CD14-positive monocyte (primary cell): ENCODE data around the gene TTC38. TPM values are rescaled to one million over a fixed set of nuclear protein-coding genes. Genes with fewer than 3 reads are reported as not detected.

Source experiments
- DNase-seq, 3 donors: peaks; one replicate each; pipeline ENCODE4 v3.0.0-alpha.2; 2011 to 2022
- H2AFZ ChIP-seq: 2 replicates; pipeline ENCODE4 v1.6.0; 2012; ENCODE audit warnings: mild to moderate bottlenecking, low read depth, low read length, inconsistent platforms; ENCODE audit not compliant: insufficient read depth, poor library complexity, severe bottlenecking
- H3K27ac ChIP-seq, 2 donors: 1 replicate in 1 of 2; 2 replicates in 1 of 2; pipeline ENCODE4 v1.5.1; 2012 to 2013; ENCODE audit warnings: low read length in 2 of 2, control low read depth in 1 of 2, inconsistent platforms in 1 of 2, low read depth in 1 of 2, mild to moderate bottlenecking in 1 of 2
- H3K27me3 ChIP-seq, 2 donors: one replicate each; pipeline versions ENCODE4 v1.6.0 to v1.6.1; 2011 to 2013; ENCODE audit warnings: low read length in 2 of 2; ENCODE audit not compliant: control insufficient read depth in 2 of 2, insufficient read depth in 2 of 2
- H3K36me3 ChIP-seq, 2 donors: replicated peaks in 1 of 2; 1 replicate in 1 of 2; 2 replicates in 1 of 2; pipeline versions ENCODE4 v1.5.1 to v1.6.1; 2012 to 2013; ENCODE audit warnings: low read length in 2 of 2, control low read depth in 1 of 2, inconsistent platforms in 1 of 2, mild to moderate bottlenecking in 1 of 2; ENCODE audit not compliant: insufficient read depth in 2 of 2, control insufficient read depth in 1 of 2
- H3K4me1 ChIP-seq, 2 donors: 1 replicate in 1 of 2; 2 replicates in 1 of 2; pipeline versions ENCODE4 v1.5.1 to v1.6.1; 2012 to 2013; ENCODE audit warnings: low read length in 2 of 2, control low read depth in 1 of 2, inconsistent platforms in 1 of 2, mild to moderate bottlenecking in 1 of 2, moderate library complexity in 1 of 2; ENCODE audit not compliant: insufficient read depth in 2 of 2, control insufficient read depth in 1 of 2
- H3K4me2 ChIP-seq: replicated peaks from 2 replicates; pipeline ENCODE3; 2012; ENCODE audit warnings: low read length, moderate library complexity, mild to moderate bottlenecking; ENCODE audit not compliant: poor library complexity, severe bottlenecking; ENCODE audit errors: extremely low read depth
- H3K4me3 ChIP-seq, 3 experiments: fragments of 200-600 bp in 1 of 3; sonication (generic) in 1 of 3; replicated peaks in 1 of 3; 1 replicate in 2 of 3; 2 replicates in 1 of 3; pipeline ENCODE4 v1.5.1; 2011 to 2013; ENCODE audit warnings: low read length in 3 of 3, mild to moderate bottlenecking in 3 of 3, control low read depth in 2 of 3, low read depth in 2 of 3, inconsistent platforms in 1 of 3, moderate library complexity in 1 of 3
- H3K79me2 ChIP-seq: 2 replicates; pipeline ENCODE4 v1.6.0; 2012; ENCODE audit warnings: mild to moderate bottlenecking, control low read depth, inconsistent platforms, low read length, moderate library complexity; ENCODE audit not compliant: insufficient read depth
- H3K9ac ChIP-seq: 2 replicates; pipeline ENCODE4 v1.6.0; 2017; ENCODE audit warnings: low read length, mild to moderate bottlenecking; ENCODE audit not compliant: insufficient read depth, poor library complexity, severe bottlenecking
- H3K9me3 ChIP-seq, 2 donors: replicated peaks in 1 of 2; 1 replicate in 1 of 2; 2 replicates in 1 of 2; pipeline versions ENCODE4 v1.5.1 to v1.6.1; 2012 to 2013; ENCODE audit warnings: low read length in 2 of 2, control low read depth in 1 of 2; ENCODE audit not compliant: control insufficient read depth in 1 of 2, insufficient read depth in 1 of 2
- H4K20me1 ChIP-seq: 2 replicates; pipeline ENCODE4 v1.6.0; 2012; ENCODE audit warnings: mild to moderate bottlenecking, low read length, control low read depth, moderate library complexity; ENCODE audit not compliant: insufficient read depth
- H3K27ac Mint-ChIP-seq, 7 donors: one replicate each; pipeline ENCODE4 v1.8.0; 2020; ENCODE audit warnings: mild to moderate bottlenecking in 7 of 7, mixed read lengths in 7 of 7, moderate library complexity in 6 of 7, inconsistent platforms in 2 of 7
- H3K27me3 Mint-ChIP-seq, 3 donors: one replicate each; pipeline ENCODE4 v1.8.0; 2021 to 2022; ENCODE audit warnings: low read depth in 3 of 3, mild to moderate bottlenecking in 3 of 3, mixed read lengths in 3 of 3, moderate library complexity in 3 of 3, inconsistent platforms in 1 of 3
- H3K36me3 Mint-ChIP-seq, 2 donors: one replicate each; pipeline ENCODE4 v1.8.0; 2020; ENCODE audit warnings: mixed read lengths in 2 of 2, inconsistent platforms in 1 of 2, mild to moderate bottlenecking in 1 of 2
- H3K4me1 Mint-ChIP-seq: one replicate; pipeline ENCODE4 v1.8.0; 2020; ENCODE audit warnings: mild to moderate bottlenecking, mixed read lengths
- H3K4me3 Mint-ChIP-seq, 2 donors: one replicate each; pipeline ENCODE4 v1.8.0; 2020; ENCODE audit warnings: mild to moderate bottlenecking in 2 of 2, mixed read lengths in 2 of 2, moderate library complexity in 1 of 2
- H3K9me3 Mint-ChIP-seq, 7 donors: one replicate each; pipeline ENCODE4 v1.8.0; 2020 to 2022; ENCODE audit warnings: mixed read lengths in 7 of 7, mild to moderate bottlenecking in 6 of 7, moderate library complexity in 6 of 7, inconsistent platforms in 2 of 7
- CTCF ChIP-seq: fragments of 200-600 bp; IDR thresholded peaks from one replicate; pipeline ENCODE4 v1.8.0; 2022; ENCODE audit warnings: antibody characterized with exemption, mild to moderate bottlenecking
- WGBS: methylation state at CpG from one replicate; pipeline ENCODE4 v1.1.5; 2013; ENCODE audit warnings: missing lambda C conversion rate; ENCODE audit not compliant: insufficient coverage; 5-methylcytosine and 5-hydroxymethylcytosine counted together
- intact Hi-C, 2 donors: fragments of 100-400 bp; cut with micrococcal nuclease; formaldehyde crosslinking; loops; one replicate each; pipeline versions ENCODE4 v1.15.0 to v1.15.1; 2023
- polyA plus RNA-seq, 3 donors: library from polyadenylated mRNA; depleted of rRNA in 1 of 3; unstranded in 2 of 3; stranded (reverse) in 1 of 3; fragments of 300-500 nt in 2 of 3; fragments of >200 nt in 1 of 3; fragmentation: Illumina TruSeq in 2 of 3; gene quantifications; 1 replicate in 2 of 3; 2 replicates in 1 of 3; pipeline ENCODE4 v1.2.3, GENCODE V29; 2012 to 2021

Gene TTC38
- polyA plus RNA-seq, 3 donors = 14.7 to 22.5 (median 17.0) TPM

GRCh38 chr22:46315976-46316375 is 48.2 kb downstream of the TTC38 start:
- H3K4me3 ChIP-seq = no peak overlapping the region
- Mint-ChIP-seq H3K27ac (peak overlapping the region in 1 of 7 donors; percentile 36), H3K27me3 (no peaks in the 10 kb centered on the region), H3K4me3 (no peak overlapping the region), H3K36me3 (peaks cover 61 to 81% of the 10 kb centered on the region in 2 donors), H3K4me1 (no peaks in the 10 kb centered on the region), H3K9me3 (no peaks in the 10 kb centered on the region)
- H3K36me3 ChIP-seq = peaks cover 52 to 85% of the 10 kb centered on the region in 2 donors
- H3K4me2 ChIP-seq = no peak overlapping the region
- H3K9ac ChIP-seq = no peak overlapping the region
- no peak for TF ChIP-seq CTCF
- intact Hi-C loops = no loop called here
- H3K27me3 ChIP-seq = no peaks in the 10 kb centered on the region
- no peaks in the 10 kb centered on the region for H4K20me1 ChIP-seq
- DNase-seq = no peak
- H3K27ac ChIP-seq = no peak overlapping the region
- no peaks in the 10 kb centered on the region for H3K4me1 ChIP-seq
- H3K79me2 ChIP-seq = peaks cover 36% of the 10 kb centered on the region
- no peak overlapping the region for H2AFZ ChIP-seq
- 97% methylated on average over 7 of the region's 12 CpGs for WGBS
- no peaks in the 10 kb centered on the region for H3K9me3 ChIP-seq

DNA sequence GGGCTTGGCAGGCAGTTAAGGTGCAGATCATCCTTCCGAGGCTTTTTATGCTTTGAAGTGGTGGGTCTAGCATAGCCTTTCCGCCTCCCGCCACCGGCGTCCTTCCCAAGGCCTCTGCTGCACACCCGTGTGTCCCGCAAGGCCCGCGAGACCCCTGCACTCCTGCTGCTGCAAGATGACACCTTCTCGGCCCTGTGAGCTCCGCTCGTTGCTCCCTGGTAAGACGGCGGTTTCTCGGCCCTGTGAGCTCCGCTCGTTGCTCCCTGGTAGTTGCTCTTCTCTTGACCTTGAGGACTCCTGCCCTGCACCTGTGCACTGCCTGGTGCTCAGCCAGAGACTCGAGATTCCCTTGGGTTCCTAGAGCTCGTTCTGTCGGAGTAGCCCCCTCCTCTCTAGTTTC is 49.8 kb downstream of the TTC38 start:
- Mint-ChIP-seq H3K27ac (peak overlapping the region in 2 of 7 donors; percentile 14 to 36), H3K4me3 (no peak overlapping the region), H3K9me3 (no peaks in the 10 kb centered on the region), H3K27me3 (no peaks in the 10 kb centered on the region), H3K4me1 (no peaks in the 10 kb centered on the region), H3K36me3 (peaks cover 69 to 86% of the 10 kb centered on the region in 2 donors)
- intact Hi-C loops = no loop called here
- Histone ChIP-seq H3K27ac (no peak overlapping the region), H3K27me3 (no peaks in the 10 kb centered on the region), H4K20me1 (no peaks in the 10 kb centered on the region), H3K4me2 (no peak overlapping the region), H3K79me2 (peaks cover 41% of the 10 kb centered on the region), H3K4me1 (no peaks in the 10 kb centered on the region), H3K9ac (no peak overlapping the region), H2AFZ (no peak overlapping the region), H3K4me3 (no peak overlapping the region), H3K9me3 (no peaks in the 10 kb centered on the region), H3K36me3 (peaks cover 51 to 85% of the 10 kb centered on the region in 2 donors)
- no peak for TF ChIP-seq CTCF
- DNase-seq = no peak
- WGBS = 98% methylated on average over 16 of the region's 20 CpGs
